HepG2 (cell line): Measurements from ENCODE around the gene TSEN34. TPM values are rescaled to one million over a fixed set of nuclear protein-coding genes. Genes with fewer than 3 reads are reported as not detected.

ENCODE experiments used
- NFKB2 ChIP-seq: sonication (generic); formaldehyde crosslinking; IDR thresholded peaks from 2 replicates; pipeline ENCODE4 v1.4.0; 2020; ENCODE audit warnings: missing genetic modification reagents, borderline replicate concordance
- POLR2A ChIP-seq, 2 experiments: IDR thresholded peaks; 2 replicates each; pipeline ENCODE4 v1.6.1; 2011; ENCODE audit warnings: low read depth in 2 of 2, low read length in 2 of 2, mild to moderate bottlenecking in 1 of 2, moderate library complexity in 1 of 2; ENCODE audit not compliant: insufficient read depth in 1 of 2
- SOX6 ChIP-seq, 2 experiments: fragments of 450-650 bp in 1 of 2; sonication (generic) in 1 of 2; formaldehyde crosslinking in 1 of 2; IDR thresholded peaks; 2 replicates each; pipeline versions ENCODE4 v1.4.0 to v1.6.1; 2017 to 2020; ENCODE audit warnings: antibody characterized with exemption in 1 of 2, mild to moderate bottlenecking in 1 of 2, missing genetic modification reagents in 1 of 2
- YEATS4 ChIP-seq: sonication (generic); formaldehyde crosslinking; IDR thresholded peaks from 2 replicates; pipeline ENCODE4 v1.4.0; 2020; ENCODE audit warnings: missing genetic modification reagents, borderline replicate concordance
- ZNF747 ChIP-seq: sonication (generic); formaldehyde crosslinking; IDR thresholded peaks from 2 replicates; pipeline ENCODE4 v1.8.1; 2023; ENCODE audit warnings: missing genetic modification reagents, mild to moderate bottlenecking, borderline replicate concordance
- polyA plus RNA-seq, 8 experiments: library from polyadenylated mRNA; depleted of rRNA in 3 of 8; stranded (reverse) in 7 of 8; unstranded in 1 of 8; fragments of >200 nt; fragmentation: Illumina TruSeq in 4 of 8; extraction: Trizol in 4 of 8; gene quantifications; 2 replicates each; pipeline versions ENCODE4 v1.2.1 to v1.2.3, GENCODE V29; 2011 to 2016; ENCODE audit warnings: low read depth in 4 of 8, missing spikeins in 1 of 8, mixed read lengths in 1 of 8; ENCODE audit not compliant: insufficient read depth in 1 of 8
- total RNA-seq, 5 experiments: library from RNA; depleted of rRNA; stranded (reverse); fragments of >200 nt; fragmentation: Illumina TruSeq; extraction: Trizol; gene quantifications; 2 replicates each; pipeline ENCODE4 v1.2.3, GENCODE V29; 2016; ENCODE audit warnings: low read depth in 1 of 5
- TF ChIP-seq, protein P1 (sequence below): sonication (generic); formaldehyde crosslinking; IDR thresholded peaks from 2 replicates; pipeline ENCODE4 v1.4.0; 2020; ENCODE audit warnings: missing genetic modification reagents, borderline replicate concordance
- TF ChIP-seq, protein P2 (sequence below): sonication (generic); formaldehyde crosslinking; IDR thresholded peaks from 2 replicates; pipeline ENCODE4 v1.5.1; 2020; ENCODE audit warnings: mild to moderate bottlenecking, missing genetic modification reagents, moderate library complexity
- TF ChIP-seq, protein P3 (sequence below): sonication (generic); formaldehyde crosslinking; IDR thresholded peaks from 2 replicates; pipeline ENCODE4 v1.4.0; 2020; ENCODE audit warnings: missing genetic modification reagents, borderline replicate concordance
- TF ChIP-seq, protein P4 (sequence below): IDR thresholded peaks from 2 replicates; pipeline ENCODE4 v1.6.1; 2016; ENCODE audit warnings: missing genetic modification reagents, missing compliant biosample characterization
- TF ChIP-seq, protein P5 (sequence below): IDR thresholded peaks from 2 replicates; pipeline ENCODE4 v1.6.1; 2016; ENCODE audit warnings: low read depth, borderline replicate concordance

Gene TSEN34
- total and polyA plus RNA-seq, 2 of the 13 experiments (the other 11 are each of a cell fraction or from before 2014, with no cell fraction given) = 55.1 to 65.4 TPM

DNA sequence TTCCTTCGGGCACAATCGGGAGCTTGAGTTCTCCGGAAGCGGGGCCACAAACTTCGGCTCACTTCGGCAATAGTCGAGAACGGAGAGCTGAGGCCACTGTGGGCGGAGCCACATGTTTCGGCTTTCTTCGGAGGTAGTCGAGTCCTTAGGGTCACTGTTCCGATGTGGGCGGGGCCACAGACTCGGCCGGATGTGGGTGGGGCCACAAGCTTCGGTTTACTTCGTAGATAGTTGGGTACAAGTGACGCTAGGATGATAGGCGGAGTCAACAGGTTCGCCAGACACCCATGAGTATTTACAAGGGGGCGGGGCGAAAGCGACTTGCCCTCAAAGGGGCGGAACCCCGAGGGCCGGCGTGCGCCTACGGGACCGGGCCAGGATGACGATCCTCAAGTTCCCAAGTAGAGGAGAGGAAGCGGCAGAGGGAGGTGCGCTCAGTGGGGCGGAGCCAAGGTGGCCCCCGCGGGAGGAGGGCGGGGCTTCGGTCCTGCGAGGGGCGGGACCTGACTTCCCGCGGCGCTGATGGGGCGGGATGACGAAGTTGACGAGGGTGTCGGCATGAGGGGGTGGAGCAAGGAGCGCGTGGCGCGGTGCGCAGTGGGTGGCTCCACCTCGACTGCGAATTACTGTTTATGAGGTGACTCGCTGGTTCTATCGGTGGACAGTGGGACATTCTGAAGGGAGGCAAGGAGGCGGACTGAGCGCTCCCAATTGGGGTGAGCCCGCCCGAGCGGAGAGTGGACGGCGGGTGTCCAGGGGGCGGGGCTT is 1.2 kb upstream of the TSEN34 start (continued):
- TF ChIP-seq, protein P1, sequence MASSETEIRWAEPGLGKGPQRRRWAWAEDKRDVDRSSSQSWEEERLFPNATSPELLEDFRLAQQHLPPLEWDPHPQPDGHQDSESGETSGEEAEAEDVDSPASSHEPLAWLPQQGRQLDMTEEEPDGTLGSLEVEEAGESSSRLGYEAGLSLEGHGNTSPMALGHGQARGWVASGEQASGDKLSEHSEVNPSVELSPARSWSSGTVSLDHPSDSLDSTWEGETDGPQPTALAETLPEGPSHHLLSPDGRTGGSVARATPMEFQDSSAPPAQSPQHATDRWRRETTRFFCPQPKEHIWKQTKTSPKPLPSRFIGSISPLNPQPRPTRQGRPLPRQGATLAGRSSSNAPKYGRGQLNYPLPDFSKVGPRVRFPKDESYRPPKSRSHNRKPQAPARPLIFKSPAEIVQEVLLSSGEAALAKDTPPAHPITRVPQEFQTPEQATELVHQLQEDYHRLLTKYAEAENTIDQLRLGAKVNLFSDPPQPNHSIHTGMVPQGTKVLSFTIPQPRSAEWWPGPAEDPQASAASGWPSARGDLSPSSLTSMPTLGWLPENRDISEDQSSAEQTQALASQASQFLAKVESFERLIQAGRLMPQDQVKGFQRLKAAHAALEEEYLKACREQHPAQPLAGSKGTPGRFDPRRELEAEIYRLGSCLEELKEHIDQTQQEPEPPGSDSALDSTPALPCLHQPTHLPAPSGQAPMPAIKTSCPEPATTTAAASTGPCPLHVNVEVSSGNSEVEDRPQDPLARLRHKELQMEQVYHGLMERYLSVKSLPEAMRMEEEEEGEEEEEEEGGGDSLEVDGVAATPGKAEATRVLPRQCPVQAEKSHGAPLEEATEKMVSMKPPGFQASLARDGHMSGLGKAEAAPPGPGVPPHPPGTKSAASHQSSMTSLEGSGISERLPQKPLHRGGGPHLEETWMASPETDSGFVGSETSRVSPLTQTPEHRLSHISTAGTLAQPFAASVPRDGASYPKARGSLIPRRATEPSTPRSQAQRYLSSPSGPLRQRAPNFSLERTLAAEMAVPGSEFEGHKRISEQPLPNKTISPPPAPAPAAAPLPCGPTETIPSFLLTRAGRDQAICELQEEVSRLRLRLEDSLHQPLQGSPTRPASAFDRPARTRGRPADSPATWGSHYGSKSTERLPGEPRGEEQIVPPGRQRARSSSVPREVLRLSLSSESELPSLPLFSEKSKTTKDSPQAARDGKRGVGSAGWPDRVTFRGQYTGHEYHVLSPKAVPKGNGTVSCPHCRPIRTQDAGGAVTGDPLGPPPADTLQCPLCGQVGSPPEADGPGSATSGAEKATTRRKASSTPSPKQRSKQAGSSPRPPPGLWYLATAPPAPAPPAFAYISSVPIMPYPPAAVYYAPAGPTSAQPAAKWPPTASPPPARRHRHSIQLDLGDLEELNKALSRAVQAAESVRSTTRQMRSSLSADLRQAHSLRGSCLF (CRISPR knock-in tag) = no peak
- TF ChIP-seq POLR2A (IDR thresholded peaks at IDR 0.05; ENCODE audit: insufficient read depth in 1 of 2, low read depth in 2 of 2, low read length in 2 of 2) = peak; percentile 81 to 84
- TF ChIP-seq, protein P2, sequence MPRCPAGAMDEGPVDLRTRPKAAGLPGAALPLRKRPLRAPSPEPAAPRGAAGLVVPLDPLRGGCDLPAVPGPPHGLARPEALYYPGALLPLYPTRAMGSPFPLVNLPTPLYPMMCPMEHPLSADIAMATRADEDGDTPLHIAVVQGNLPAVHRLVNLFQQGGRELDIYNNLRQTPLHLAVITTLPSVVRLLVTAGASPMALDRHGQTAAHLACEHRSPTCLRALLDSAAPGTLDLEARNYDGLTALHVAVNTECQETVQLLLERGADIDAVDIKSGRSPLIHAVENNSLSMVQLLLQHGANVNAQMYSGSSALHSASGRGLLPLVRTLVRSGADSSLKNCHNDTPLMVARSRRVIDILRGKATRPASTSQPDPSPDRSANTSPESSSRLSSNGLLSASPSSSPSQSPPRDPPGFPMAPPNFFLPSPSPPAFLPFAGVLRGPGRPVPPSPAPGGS (CRISPR knock-in tag) = peak; percentile 11; the same call in 1 of the 2 replicates
- TF ChIP-seq, protein P3, sequence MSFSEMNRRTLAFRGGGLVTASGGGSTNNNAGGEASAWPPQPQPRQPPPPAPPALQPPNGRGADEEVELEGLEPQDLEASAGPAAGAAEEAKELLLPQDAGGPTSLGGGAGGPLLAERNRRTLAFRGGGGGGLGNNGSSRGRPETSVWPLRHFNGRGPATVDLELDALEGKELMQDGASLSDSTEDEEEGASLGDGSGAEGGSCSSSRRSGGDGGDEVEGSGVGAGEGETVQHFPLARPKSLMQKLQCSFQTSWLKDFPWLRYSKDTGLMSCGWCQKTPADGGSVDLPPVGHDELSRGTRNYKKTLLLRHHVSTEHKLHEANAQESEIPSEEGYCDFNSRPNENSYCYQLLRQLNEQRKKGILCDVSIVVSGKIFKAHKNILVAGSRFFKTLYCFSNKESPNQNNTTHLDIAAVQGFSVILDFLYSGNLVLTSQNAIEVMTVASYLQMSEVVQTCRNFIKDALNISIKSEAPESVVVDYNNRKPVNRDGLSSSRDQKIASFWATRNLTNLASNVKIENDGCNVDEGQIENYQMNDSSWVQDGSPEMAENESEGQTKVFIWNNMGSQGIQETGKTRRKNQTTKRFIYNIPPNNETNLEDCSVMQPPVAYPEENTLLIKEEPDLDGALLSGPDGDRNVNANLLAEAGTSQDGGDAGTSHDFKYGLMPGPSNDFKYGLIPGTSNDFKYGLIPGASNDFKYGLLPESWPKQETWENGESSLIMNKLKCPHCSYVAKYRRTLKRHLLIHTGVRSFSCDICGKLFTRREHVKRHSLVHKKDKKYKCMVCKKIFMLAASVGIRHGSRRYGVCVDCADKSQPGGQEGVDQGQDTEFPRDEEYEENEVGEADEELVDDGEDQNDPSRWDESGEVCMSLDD (CRISPR knock-in tag) = peak; percentile 99; the same call in 1 of the 2 replicates
- no peak for TF ChIP-seq SOX6 (IDR thresholded peaks at IDR 0.05)
- peak; percentile 24; the same call in 1 of the 2 replicates for TF ChIP-seq SOX6 (CRISPR knock-in tag; IDR thresholded peaks at IDR 0.05)
- TF ChIP-seq YEATS4 (CRISPR knock-in tag) = peak; percentile 33; the same call in 1 of the 2 replicates
- TF ChIP-seq NFKB2 (CRISPR knock-in tag) = 0 out of 2 replicates have a peak, but pooled peaks have one; percentile 42
- TF ChIP-seq, protein P4, sequence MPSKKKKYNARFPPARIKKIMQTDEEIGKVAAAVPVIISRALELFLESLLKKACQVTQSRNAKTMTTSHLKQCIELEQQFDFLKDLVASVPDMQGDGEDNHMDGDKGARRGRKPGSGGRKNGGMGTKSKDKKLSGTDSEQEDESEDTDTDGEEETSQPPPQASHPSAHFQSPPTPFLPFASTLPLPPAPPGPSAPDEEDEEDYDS (CRISPR knock-in tag) = peak; percentile 55
- peak; percentile 78 for TF ChIP-seq ZNF747 (CRISPR knock-in tag)
- TF ChIP-seq, protein P5, sequence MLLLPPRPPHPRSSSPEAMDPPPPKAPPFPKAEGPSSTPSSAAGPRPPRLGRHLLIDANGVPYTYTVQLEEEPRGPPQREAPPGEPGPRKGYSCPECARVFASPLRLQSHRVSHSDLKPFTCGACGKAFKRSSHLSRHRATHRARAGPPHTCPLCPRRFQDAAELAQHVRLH (CRISPR knock-in tag) = peak; percentile 35; the same call in 1 of the 2 replicates
